K562 (cell line): ENCODE measurements around the gene TMEM41B. TPM values are rescaled to one million over a fixed set of nuclear protein-coding genes. Genes with fewer than 3 reads are reported as not detected.

ENCODE experiments used
- CCAR2 ChIP-seq: fragments of 200-400 bp; formaldehyde crosslinking; IDR thresholded peaks from 2 replicates; pipeline ENCODE4 v1.6.1; 2017; ENCODE audit warnings: mild to moderate bottlenecking, low read depth, low read length
- CHD7 ChIP-seq: fragments of 200-600 bp; sonication (generic); IDR thresholded peaks from one replicate; pipeline ENCODE4 v1.6.1; 2012; ENCODE audit warnings: mild to moderate bottlenecking, low read depth, low read length, inconsistent platforms
- DPF2 ChIP-seq: fragments of 450-650 bp; IDR thresholded peaks from 2 replicates; pipeline ENCODE4 v1.6.1; 2016
- EP400 ChIP-seq: fragments of 450-650 bp; IDR thresholded peaks from 2 replicates; pipeline ENCODE4 v1.6.1; 2017; ENCODE audit warnings: antibody characterized with exemption, mild to moderate bottlenecking, moderate library complexity
- ESRRA ChIP-seq: fragments of 450-650 bp; IDR thresholded peaks from 2 replicates; pipeline ENCODE4 v1.6.1; 2014; ENCODE audit warnings: low read depth, mild to moderate bottlenecking, moderate library complexity, borderline replicate concordance
- HMBOX1 ChIP-seq: sonication (generic); IDR thresholded peaks from 2 replicates; pipeline ENCODE4 v1.6.1; 2016
- HMG20B ChIP-seq: fragments of 250-450 bp; sonication (Bioruptor Pico); IDR thresholded peaks from 2 replicates; pipeline ENCODE4 v1.5.0; 2021; ENCODE audit warnings: mild to moderate bottlenecking
- polyA plus RNA-seq, 8 experiments: library from polyadenylated mRNA; depleted of rRNA in 4 of 8; stranded (reverse) in 5 of 8; unstranded in 3 of 8; fragments of >200 nt; fragmentation: Nextera tagmentation in 2 of 8; fragmentation: Illumina TruSeq in 1 of 8; extraction: Ambion mirVana in 2 of 8; extraction: Trizol in 1 of 8; gene quantifications; 2 replicates each; pipeline versions ENCODE4 v1.2.1 to v1.2.3, GENCODE V29; 2011 to 2014; ENCODE audit warnings: inconsistent platforms in 1 of 8, missing spikeins in 1 of 8
- total RNA-seq, 7 experiments: library from RNA; depleted of rRNA in 6 of 7; stranded (reverse); fragments of >200 nt in 6 of 7; fragmentation: Illumina TruSeq in 2 of 7; extraction: Trizol in 2 of 7; gene quantifications; 2 replicates each; pipeline versions ENCODE4 v1.2.1 to v1.2.3, GENCODE V29; 2011 to 2021; ENCODE audit warnings: low replicate concordance in 1 of 7
- TF ChIP-seq, protein P1 (sequence below): sonication (generic); formaldehyde crosslinking; IDR thresholded peaks from 2 replicates; pipeline ENCODE4 v1.8.0; 2023; ENCODE audit warnings: missing genetic modification reagents, mild to moderate bottlenecking, borderline replicate concordance
- TF ChIP-seq, protein P2 (sequence below): fragments of 450-650 bp; formaldehyde crosslinking; IDR thresholded peaks from 2 replicates; pipeline ENCODE4 v1.4.0; 2020; ENCODE audit warnings: mild to moderate bottlenecking, moderate library complexity

TMEM41B gene
- total and polyA plus RNA-seq, 9 of the 15 experiments (the other 6 are each of a cell fraction or from before 2014, with no cell fraction given) = 17.1 to 89.6 (median 48.7) TPM

- TF ChIP-seq HMBOX1 (peak; percentile 48; the same call in 1 of the 2 replicates), ESRRA (peak; percentile 83; the same call in 1 of the 2 replicates), EP400 (peak; percentile 32; the same call in 1 of the 2 replicates), DPF2 (peak; percentile 72), CHD7 (no peak), CCAR2 (no peak), HMG20B (no peak)
- TF ChIP-seq, protein P1, sequence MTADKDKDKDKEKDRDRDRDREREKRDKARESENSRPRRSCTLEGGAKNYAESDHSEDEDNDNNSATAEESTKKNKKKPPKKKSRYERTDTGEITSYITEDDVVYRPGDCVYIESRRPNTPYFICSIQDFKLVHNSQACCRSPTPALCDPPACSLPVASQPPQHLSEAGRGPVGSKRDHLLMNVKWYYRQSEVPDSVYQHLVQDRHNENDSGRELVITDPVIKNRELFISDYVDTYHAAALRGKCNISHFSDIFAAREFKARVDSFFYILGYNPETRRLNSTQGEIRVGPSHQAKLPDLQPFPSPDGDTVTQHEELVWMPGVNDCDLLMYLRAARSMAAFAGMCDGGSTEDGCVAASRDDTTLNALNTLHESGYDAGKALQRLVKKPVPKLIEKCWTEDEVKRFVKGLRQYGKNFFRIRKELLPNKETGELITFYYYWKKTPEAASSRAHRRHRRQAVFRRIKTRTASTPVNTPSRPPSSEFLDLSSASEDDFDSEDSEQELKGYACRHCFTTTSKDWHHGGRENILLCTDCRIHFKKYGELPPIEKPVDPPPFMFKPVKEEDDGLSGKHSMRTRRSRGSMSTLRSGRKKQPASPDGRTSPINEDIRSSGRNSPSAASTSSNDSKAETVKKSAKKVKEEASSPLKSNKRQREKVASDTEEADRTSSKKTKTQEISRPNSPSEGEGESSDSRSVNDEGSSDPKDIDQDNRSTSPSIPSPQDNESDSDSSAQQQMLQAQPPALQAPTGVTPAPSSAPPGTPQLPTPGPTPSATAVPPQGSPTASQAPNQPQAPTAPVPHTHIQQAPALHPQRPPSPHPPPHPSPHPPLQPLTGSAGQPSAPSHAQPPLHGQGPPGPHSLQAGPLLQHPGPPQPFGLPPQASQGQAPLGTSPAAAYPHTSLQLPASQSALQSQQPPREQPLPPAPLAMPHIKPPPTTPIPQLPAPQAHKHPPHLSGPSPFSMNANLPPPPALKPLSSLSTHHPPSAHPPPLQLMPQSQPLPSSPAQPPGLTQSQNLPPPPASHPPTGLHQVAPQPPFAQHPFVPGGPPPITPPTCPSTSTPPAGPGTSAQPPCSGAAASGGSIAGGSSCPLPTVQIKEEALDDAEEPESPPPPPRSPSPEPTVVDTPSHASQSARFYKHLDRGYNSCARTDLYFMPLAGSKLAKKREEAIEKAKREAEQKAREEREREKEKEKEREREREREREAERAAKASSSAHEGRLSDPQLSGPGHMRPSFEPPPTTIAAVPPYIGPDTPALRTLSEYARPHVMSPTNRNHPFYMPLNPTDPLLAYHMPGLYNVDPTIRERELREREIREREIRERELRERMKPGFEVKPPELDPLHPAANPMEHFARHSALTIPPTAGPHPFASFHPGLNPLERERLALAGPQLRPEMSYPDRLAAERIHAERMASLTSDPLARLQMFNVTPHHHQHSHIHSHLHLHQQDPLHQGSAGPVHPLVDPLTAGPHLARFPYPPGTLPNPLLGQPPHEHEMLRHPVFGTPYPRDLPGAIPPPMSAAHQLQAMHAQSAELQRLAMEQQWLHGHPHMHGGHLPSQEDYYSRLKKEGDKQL (CRISPR knock-in tag) = no peak
- TF ChIP-seq, protein P2, sequence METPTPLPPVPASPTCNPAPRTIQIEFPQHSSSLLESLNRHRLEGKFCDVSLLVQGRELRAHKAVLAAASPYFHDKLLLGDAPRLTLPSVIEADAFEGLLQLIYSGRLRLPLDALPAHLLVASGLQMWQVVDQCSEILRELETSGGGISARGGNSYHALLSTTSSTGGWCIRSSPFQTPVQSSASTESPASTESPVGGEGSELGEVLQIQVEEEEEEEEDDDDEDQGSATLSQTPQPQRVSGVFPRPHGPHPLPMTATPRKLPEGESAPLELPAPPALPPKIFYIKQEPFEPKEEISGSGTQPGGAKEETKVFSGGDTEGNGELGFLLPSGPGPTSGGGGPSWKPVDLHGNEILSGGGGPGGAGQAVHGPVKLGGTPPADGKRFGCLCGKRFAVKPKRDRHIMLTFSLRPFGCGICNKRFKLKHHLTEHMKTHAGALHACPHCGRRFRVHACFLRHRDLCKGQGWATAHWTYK = no peak
Measured at GRCh38 chr11:9347100-9347499, 32.7 kb upstream of the TMEM41B start (continued).
